Stimulated activated CD4-positive, alpha-beta T cell treated with anti-CD3 and anti-CD28 coated beads, Interleukin-12 subunit alpha, Interleukin-12 subunit beta, amount 100 ng/mL, for 48 hours (primary cell): ENCODE results near the gene ZNF827.

Source experiments
- DNase-seq, 3 donors: peaks; one replicate each; pipeline ENCODE4 v3.0.0-alpha.2; 2020; ENCODE audit warnings: low read depth in 2 of 3, low spot score in 1 of 3

The ZNF827 gene

GRCh38 chr4:145808021-145808650 lies 130.5 kb downstream of the ZNF827 start:
- DNase-seq: peak in 1 of 3 donors; percentile 51

DNA sequence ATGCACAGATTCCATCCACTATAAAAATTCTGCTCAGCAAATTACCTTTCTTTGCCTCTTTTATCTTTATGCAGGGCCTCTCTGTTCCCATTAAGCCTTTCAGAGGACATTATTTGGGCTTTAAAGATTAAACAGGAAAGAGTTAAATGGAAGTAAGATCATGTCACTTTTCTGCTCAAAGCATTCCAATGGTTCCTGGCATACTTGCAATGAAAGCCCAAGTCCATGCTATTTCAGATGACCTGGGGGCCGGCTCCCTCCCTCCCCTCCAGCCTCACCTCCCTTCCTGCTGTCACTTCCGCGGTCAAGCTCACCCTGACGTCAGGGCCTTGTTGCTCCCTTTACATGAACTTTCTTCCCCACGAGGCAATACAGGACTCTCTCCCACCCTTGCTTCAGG lies 133.1 kb downstream of the ZNF827 start:
- DNase-seq: no peak

GRCh38 chr4:145804116-145804515 lies 134.5 kb downstream of the ZNF827 start:
- DNase-seq: no peak

DNA sequence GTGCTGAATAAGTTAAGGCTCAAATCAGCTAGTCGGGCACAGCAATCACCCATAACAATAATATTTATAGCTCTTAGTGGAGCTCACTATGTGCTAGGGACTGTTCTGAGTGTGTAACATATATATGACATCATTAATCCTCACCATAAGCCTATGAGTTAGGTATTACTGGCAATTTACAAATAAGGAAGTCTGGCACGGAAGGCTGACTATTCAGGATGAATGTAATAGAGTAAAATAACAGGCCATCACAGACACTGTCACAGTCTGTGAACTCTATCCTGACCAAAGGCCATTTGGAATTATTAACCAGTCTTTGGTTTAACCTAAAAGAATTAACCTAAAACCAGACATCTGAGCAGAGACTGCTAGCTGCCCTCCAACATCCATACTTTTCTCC lies 139.4 kb downstream of the ZNF827 start:
- DNase-seq: no peak

- no peak for DNase-seq
Observed at GRCh38 chr4:145797278-145797677, 141.3 kb downstream of the ZNF827 start.

GRCh38 chr4:145796346-145796745 lies 142.3 kb downstream of the ZNF827 start:
- no peak for DNase-seq

- DNase-seq: no peak
Observed at GRCh38 chr4:145795521-145795920, 143.1 kb downstream of the ZNF827 start.

DNA sequence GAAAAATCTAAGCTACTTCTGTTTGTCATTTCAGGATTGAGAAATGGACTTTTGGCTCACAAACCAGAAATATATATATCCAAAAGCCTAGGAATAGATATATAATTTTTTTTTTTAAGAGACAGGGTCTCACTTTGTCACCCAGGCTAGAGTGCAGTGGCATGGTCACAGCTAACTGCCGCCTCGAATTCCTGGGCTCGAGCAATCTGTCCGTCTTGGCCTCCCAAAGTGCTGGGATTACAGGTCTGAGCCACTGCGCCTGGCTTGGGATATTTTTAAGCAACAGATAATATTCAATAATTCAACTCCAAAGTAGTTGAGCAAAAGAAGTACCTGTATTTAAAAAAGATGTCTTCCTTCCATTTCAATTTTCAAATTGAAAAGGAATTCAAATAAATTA lies 146.2 kb downstream of the ZNF827 start:
- DNase-seq: no peak

DNA sequence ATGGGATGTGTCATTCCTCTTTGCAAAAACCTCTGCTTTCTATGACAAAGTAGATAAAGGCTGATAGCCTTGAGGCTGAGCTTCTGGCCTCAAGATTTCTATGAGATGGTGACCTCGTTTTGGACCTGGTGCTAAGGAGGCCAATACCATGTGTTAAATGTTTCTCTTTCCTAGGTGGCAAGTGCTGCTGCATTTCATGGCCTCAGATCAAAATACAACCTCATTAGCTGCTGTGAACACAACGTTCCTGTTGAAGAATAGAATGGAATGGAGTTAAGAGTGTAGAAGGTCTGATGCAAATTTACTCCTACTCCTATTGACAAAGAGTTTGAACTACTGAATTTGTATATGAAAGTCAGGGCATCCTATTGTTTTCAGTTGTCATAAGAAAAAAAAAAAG lies 146.6 kb downstream of the ZNF827 start:
- no peak for DNase-seq

GRCh38 chr4:145788755-145789154 lies 149.9 kb downstream of the ZNF827 start:
- DNase-seq: no peak

DNA sequence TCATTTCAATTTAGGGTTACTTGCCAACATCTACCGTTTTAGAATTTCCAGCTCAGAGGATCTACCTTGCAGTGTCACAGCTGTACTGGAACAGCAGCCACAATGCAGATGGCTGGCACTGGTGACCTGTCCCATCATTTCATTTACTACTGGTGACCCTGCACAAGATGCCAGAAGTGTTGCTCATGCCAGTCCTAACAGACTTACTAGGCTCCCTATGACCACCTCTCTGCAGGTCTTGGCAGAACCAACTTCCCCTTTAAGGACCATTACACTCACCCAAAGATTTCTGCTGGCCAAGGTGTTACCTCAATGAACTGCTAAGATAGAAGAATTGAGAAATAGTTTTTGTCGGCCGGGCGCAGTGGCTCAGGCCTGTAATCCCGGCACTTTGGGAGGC lies 151.8 kb downstream of the ZNF827 start:
- DNase-seq: no peak

DNA sequence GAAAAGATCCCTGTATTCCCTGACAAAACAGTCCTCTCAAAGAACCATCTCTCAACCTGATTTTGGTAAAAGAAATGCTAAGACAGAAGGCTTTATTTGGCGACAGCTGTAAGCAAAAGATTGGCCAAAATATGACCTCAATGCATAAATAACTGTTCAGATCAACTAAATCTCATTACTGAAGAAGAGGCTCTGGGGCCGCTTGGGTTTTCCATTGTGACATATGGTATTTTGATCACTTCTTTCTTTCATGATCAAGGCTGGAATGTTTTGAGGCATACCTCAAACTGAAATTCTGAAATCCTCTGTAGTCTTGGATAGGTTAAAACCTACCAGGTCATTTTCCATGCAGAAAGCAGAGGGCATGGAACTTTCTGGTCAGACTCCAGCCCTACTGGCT lies 152.4 kb downstream of the ZNF827 start:
- no peak for DNase-seq

GRCh38 chr4:145785391-145786008 lies 153.1 kb downstream of the ZNF827 start:
- DNase-seq: no peak

GRCh38 chr4:145784036-145784435 lies 154.6 kb downstream of the ZNF827 start:
- no peak for DNase-seq

DNA sequence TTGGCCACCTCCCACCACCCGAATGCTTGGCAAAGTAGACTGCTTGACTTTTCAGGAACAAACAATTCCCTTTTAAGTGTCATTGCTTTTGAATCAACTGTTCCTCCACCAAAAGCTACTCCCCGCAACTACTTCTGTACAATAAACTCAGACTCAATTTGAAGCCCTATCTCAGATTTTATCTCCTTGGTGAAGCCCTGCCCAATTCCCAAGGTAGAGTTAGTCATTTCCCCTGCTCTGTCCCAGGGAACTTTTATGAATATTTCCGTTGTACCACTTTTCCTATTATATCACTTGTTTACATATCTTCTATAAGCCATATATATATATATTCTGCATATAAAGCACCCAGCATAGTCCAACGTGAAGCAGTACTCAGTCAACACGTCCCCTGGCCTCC lies 155.9 kb downstream of the ZNF827 start:
- no peak for DNase-seq

- DNase-seq: no peak
Observed at GRCh38 chr4:145781351-145781750, 157.3 kb downstream of the ZNF827 start.

DNA sequence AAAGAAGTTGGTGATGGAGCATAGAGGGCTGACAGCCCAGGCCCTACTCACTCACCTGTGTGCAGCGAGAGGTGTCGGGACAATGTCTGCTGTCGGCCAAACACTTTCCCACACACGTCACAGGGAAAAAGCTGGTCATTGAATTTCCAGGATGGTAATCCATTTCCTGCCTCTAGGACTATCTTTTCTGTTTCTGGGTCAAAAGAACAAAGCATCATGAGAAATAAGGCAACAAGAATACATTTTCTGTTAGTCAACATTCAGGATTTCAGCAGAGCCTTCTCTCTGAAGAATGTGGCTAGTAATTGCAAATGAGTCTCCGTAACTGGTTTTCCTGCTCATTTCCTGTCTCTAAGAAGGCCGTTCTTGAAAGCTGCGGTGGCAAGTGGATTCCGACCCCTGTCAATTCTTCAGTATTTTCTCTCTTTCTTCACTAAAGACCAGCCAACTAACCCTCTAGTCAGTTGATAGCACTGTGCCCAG lies 159.3 kb downstream of the ZNF827 start:
- no peak for DNase-seq

DNA sequence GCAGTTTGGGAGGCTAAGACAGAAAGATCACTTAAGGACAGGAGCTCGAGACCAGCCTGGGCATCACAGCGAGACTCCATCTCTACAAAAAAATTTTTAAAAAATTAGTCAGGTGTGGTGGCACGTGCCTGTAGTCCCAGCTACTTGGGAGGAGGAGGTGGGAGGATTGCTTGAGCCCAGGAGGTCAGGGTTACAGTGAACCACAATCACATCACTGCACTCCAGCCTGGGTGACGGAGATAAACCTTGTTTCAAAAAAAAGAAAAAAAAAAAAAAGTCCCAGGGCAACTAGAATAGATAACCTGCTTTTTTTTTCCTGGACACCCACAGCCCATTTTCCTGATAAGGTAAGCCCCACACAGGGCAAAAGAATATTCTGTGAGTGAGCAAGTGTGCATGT lies 162.4 kb downstream of the ZNF827 start:
- no peak for DNase-seq

- no peak for DNase-seq
Observed at GRCh38 chr4:145775406-145775805, 163.2 kb downstream of the ZNF827 start.

DNA sequence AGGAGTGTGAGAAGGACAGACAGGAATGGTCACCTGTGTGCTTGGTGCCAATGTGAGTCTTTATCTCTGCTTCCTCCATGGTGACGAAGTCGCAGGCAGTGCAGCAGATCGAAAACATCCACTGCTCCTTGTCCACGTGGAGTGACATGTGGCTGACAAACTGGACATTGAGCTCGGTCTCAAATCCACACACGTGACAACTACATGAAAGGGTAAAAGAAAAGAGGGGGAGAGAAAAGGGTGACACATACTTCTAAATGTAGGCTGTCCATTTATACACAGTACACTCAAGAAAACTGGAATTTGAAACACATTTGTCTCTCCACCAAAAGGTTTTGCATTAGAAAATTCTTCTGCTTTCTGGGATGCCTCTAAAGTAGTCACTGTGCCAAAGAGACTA lies 164.2 kb downstream of the ZNF827 start:
- DNase-seq: no peak

DNA sequence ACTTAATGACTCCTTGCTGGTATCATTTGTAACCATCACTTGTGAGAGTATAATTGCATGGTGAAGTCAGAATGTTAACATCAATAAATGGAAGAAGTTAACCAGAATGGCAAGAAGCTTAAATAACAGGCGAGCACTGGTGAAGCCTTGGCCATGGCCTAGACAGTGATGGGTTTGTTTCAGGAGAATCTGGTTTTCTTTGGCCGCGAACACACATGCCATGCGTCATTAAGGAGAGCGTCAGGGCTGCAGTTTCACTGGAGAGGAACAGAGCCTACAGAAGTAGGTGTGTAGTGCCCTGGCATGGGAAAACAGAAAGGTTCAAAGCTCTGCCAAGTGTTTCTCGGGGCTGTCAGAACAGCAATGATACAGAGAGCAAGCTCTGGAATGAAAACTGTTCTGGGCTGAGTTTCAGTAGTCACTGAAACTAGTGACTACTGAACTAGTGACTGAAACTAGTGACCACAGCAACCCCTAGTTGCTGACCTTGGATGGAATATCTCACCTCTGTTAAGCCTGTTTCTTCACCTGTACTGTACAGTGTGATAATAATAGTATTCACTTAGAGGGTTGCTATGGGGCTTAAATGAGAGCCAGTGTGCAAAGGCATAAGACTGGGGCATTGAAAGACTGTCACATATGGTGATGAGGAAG lies 164.9 kb downstream of the ZNF827 start:
- no peak for DNase-seq

DNA sequence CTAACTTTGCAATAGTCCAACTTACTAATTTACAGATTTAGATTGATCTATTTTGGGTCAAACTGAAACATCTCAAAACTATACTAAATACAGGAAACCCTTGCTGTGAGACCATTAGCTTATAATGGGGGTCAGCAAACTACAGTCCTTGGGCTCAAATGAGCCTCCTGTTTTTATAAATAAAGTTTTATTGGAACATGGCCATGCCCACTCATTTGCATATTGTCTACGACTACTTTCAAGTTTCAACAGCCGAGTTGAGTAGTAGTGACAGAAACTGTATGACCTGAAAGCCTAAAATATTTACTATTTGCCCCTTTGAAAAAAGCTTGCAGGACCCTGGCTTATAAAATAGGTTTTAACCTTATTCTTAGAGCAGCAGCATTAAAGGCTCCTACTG lies 166.3 kb downstream of the ZNF827 start:
- DNase-seq: no peak

GRCh38 chr4:145770124-145770523 lies 168.5 kb downstream of the ZNF827 start:
- no peak for DNase-seq
